Tibial artery (tissue), 4 donors: ENCODE results near the gene IDH2.

Source experiments
- DNase-seq, 2 donors: peaks; one replicate each; pipeline ENCODE4 v3.0.0-alpha.2; 2019
- H3K27ac ChIP-seq, 2 donors: fragments of 200-600 bp; sonication (generic) in 1 of 2; 1 replicate in 1 of 2; 2 replicates in 1 of 2; pipeline ENCODE4 v1.5.1; 2018 to 2019; ENCODE audit warnings: mild to moderate bottlenecking in 1 of 2
- H3K27me3 ChIP-seq, 2 donors: fragments of 200-600 bp; sonication (generic) in 1 of 2; one replicate each; pipeline versions ENCODE4 v1.5.1 to v1.6.0; 2016 to 2019
- H3K36me3 ChIP-seq, 3 donors: fragments of 200-600 bp; sonication (generic) in 2 of 3; one replicate each; pipeline ENCODE4 v1.5.1; 2016 to 2019; ENCODE audit warnings: mild to moderate bottlenecking in 2 of 3
- H3K4me1 ChIP-seq, 4 donors: fragments of 200-600 bp; sonication (generic) in 2 of 4; 1 replicate in 3 of 4; 2 replicates in 1 of 4; pipeline ENCODE4 v1.5.1; 2016 to 2019
- H3K4me3 ChIP-seq, 2 donors: fragments of 200-600 bp; sonication (generic) in 1 of 2; 1 replicate in 1 of 2; 2 replicates in 1 of 2; pipeline ENCODE4 v1.5.1; 2018 to 2019; ENCODE audit warnings: mild to moderate bottlenecking in 2 of 2
- H3K9me3 ChIP-seq, 3 donors: fragments of 200-600 bp; sonication (generic) in 1 of 3; one replicate each; pipeline ENCODE4 v1.5.1; 2016 to 2019
- intact Hi-C: fragments of 100-400 bp; cut with DNase I; formaldehyde crosslinking; loops from one replicate; pipeline ENCODE4 v1.15.0; 2023; ENCODE audit warnings: low total_unique reads
- TF ChIP-seq, protein P1 (sequence below), 2 experiments: fragments of 200-600 bp in 1 of 2; fragments of 450-650 bp in 1 of 2; IDR thresholded peaks; one replicate each; pipeline ENCODE4 v1.5.1; 2017 to 2019; ENCODE audit warnings: antibody characterized with exemption in 2 of 2, mild to moderate bottlenecking in 1 of 2, moderate library complexity in 1 of 2

The IDH2 gene

DNA sequence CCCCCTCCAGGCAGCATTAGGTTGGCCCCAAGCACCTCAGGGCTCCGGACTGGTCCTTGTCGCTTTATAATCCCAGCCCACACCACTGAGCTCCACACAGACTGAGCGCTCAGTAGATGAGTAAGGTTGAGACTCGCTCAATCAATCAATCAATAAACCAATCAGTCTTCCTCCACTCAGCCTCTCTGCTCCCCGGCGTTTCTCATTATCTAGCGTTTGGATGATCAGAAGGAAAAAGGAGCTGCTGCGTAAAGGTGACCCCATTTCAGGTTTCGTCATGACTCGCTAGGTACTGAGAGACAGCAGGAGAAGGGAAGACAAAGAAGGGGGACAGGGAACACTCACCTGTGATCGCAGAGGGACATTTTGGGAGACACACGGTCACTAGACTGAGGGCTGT, 59.9 kb downstream of the IDH2 start:
- H3K27me3 ChIP-seq, result no peaks in the 10 kb centered on the region
- no peak overlapping the region for H3K27ac ChIP-seq
- H3K36me3 ChIP-seq, result no peaks in the 10 kb centered on the region
- intact Hi-C loops, result no loop called here
- TF ChIP-seq, protein P1, sequence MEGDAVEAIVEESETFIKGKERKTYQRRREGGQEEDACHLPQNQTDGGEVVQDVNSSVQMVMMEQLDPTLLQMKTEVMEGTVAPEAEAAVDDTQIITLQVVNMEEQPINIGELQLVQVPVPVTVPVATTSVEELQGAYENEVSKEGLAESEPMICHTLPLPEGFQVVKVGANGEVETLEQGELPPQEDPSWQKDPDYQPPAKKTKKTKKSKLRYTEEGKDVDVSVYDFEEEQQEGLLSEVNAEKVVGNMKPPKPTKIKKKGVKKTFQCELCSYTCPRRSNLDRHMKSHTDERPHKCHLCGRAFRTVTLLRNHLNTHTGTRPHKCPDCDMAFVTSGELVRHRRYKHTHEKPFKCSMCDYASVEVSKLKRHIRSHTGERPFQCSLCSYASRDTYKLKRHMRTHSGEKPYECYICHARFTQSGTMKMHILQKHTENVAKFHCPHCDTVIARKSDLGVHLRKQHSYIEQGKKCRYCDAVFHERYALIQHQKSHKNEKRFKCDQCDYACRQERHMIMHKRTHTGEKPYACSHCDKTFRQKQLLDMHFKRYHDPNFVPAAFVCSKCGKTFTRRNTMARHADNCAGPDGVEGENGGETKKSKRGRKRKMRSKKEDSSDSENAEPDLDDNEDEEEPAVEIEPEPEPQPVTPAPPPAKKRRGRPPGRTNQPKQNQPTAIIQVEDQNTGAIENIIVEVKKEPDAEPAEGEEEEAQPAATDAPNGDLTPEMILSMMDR (IDR thresholded peaks at IDR 0.05), result no peak
- peaks cover 0 to 23% (median 15%) of the 10 kb centered on the region in 4 donors for H3K4me1 ChIP-seq
- H3K9me3 ChIP-seq, result no peaks in the 10 kb centered on the region
- DNase-seq, result no peak
- no peak overlapping the region for H3K4me3 ChIP-seq

- Histone ChIP-seq H3K4me3 (no peak overlapping the region), H3K9me3 (no peaks in the 10 kb centered on the region), H3K27me3 (no peaks in the 10 kb centered on the region), H3K27ac (no peak overlapping the region), H3K4me1 (peaks cover 0 to 22% (median 14%) of the 10 kb centered on the region in 4 donors), H3K36me3 (no peaks in the 10 kb centered on the region)
- intact Hi-C loops, result no loop called here
- DNase-seq, result no peak
- TF ChIP-seq, protein P1 (IDR thresholded peaks at IDR 0.05), result no peak
These were observed 61.6 kb downstream of the IDH2 start for GRCh38 chr15:90040618-90041017.

GRCh38 chr15:90039996-90040395, 62.3 kb downstream of the IDH2 start:
- Histone ChIP-seq H3K4me1 (peaks cover 0 to 28% (median 16%) of the 10 kb centered on the region in 4 donors), H3K27ac (no peak overlapping the region), H3K36me3 (no peaks in the 10 kb centered on the region), H3K9me3 (no peaks in the 10 kb centered on the region), H3K27me3 (no peaks in the 10 kb centered on the region), H3K4me3 (no peak overlapping the region)
- DNase-seq, result no peak
- TF ChIP-seq, protein P1 (IDR thresholded peaks at IDR 0.05), result no peak
- intact Hi-C loops, result no loop called here

GRCh38 chr15:90038632-90039095, 63.6 kb downstream of the IDH2 start:
- Histone ChIP-seq H3K4me3 (no peak overlapping the region), H3K4me1 (peaks cover 0 to 39% (median 22%) of the 10 kb centered on the region in 4 donors), H3K9me3 (no peaks in the 10 kb centered on the region), H3K36me3 (no peaks in the 10 kb centered on the region), H3K27ac (no peak overlapping the region), H3K27me3 (no peaks in the 10 kb centered on the region)
- no peak for DNase-seq
- TF ChIP-seq, protein P1 (IDR thresholded peaks at IDR 0.05), result no peak
- intact Hi-C loops, result no loop called here

DNA sequence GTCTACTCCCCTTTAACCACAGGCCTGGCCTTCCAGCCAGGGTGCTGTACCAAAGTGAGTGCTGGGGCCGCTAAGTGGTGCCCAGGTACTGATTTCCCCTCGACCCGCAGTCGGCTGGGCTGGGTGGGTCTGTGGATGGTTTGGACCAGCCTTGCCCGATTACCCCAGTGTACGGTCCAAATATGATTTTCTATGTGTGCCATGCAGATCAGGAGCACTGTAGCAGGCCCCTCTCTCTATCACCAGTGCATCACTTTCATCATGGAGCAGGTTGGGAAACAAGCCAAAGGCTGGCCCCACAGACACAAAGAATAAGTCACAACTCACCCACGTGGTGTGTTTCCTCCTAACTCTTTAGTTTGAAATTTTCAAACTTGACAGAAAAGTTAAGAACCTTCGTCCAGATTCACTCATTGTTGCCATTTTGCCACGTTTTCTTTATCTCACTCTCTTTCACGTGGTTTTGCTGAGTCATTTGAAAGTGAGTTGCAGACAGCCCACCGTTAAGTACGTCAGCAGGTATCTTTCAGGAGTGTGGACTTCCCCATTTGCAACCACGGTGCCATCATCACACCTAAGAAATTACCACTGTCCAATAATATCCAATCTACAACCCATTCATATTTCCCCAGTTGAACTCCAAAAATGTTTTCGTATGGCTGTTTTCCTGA, 64.2 kb downstream of the IDH2 start:
- Histone ChIP-seq H3K36me3 (no peaks in the 10 kb centered on the region), H3K9me3 (no peaks in the 10 kb centered on the region), H3K4me3 (no peak overlapping the region), H3K4me1 (peaks cover 0 to 43% (median 22%) of the 10 kb centered on the region in 4 donors), H3K27ac (no peak overlapping the region), H3K27me3 (no peaks in the 10 kb centered on the region)
- intact Hi-C loops, result no loop called here
- DNase-seq, result no peak
- TF ChIP-seq, protein P1 (IDR thresholded peaks at IDR 0.05), result no peak
